Measurements from ENCODE around the gene FMR1NB. TPM values are rescaled to one million over a fixed set of nuclear protein-coding genes. Genes with fewer than 3 reads are reported as not detected.

FMR1NB gene
- total and polyA plus RNA-seq, 9 of the 15 experiments (the other 6 are each of a cell fraction or from before 2014, with no cell fraction given), result 2.3 to 13.2 (median 5.1) TPM

DNA sequence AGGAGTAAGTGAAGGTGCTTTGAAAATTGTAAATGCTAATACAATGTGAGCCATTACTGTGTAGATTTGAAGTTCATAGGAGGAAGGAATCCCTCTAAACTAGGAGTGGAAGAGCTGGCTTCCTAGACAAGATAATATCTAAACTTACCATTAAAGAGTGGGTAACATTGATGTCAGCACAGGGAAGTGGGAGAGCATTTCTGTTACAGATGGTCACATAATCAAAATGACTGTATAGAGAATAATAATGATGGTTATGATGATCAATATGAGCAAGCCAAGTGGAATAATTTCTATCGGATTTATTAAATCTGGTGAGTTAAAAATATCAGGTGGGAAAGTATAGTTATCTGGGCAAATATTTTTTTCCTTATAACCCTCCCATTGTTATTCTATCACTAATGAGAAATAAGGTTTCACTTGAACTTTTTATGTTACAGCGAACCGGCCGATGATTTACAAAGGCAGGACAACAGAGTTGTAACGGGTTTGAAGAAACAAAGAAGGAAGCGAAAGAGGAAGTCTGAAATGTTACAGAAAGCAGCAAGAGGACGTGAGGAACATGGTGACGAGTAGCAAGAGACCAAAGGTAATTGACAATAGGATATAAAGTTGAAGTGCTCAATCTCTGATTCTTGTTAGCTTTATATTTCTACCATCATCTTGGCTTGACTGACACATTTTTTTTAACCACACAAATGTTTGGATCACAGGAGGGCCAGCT is 43.5 kb downstream of the FMR1NB start:
- H3K27ac ChIP-seq (ENCODE audit: extremely low read depth, low read depth, low read length), result no peak overlapping the region
- no peak overlapping the region for H3K9ac ChIP-seq (ENCODE audit: insufficient read depth in 1 of 2, low read depth in 2 of 2, low read length in 2 of 2)
- no peak overlapping the region for H2AFZ ChIP-seq (ENCODE audit: low read depth, low read length)
- H3K4me2 ChIP-seq (ENCODE audit: insufficient read depth, low read length), result no peak overlapping the region
- in situ Hi-C loops (cut with MboI), result no loop called here
- FAIRE-seq (no peak), DNase-seq (ENCODE audit: extremely low read depth in 1 of 4, low spot score in 3 of 4) (no peak), ATAC-seq (no peak)
- ChIA-PET CTCF (ENCODE audit: low intra/inter-chr PET ratio) (no interaction called here), POLR2A (no interaction called here)
- no peaks in the 10 kb centered on the region for H3K9me3 ChIP-seq (replicated peaks; ENCODE audit: control insufficient read depth, insufficient read depth, low read depth, low read length)
- WGBS (ENCODE audit: insufficient coverage, low coverage, missing lambda C conversion rate), result 2% methylated on average over 8 of the region's 8 CpGs
- intact Hi-C loops (cut with micrococcal nuclease), result no loop called here
- H3K36me3 ChIP-seq (ENCODE audit: control insufficient read depth, insufficient read depth, low read length), result no peaks in the 10 kb centered on the region
- no peaks in the 10 kb centered on the region for H3K27me3 ChIP-seq (ENCODE audit: control insufficient read depth in 2 of 2, insufficient read depth in 2 of 2, low read length in 2 of 2)
- no peak overlapping the region for H3K4me3 ChIP-seq
- no TSS peak for BruUV-seq (replicated peaks)
- no peaks in the 10 kb centered on the region for H3K79me2 ChIP-seq (ENCODE audit: control insufficient read depth, insufficient read depth, low read length)
- no peaks in the 10 kb centered on the region for H3K9me1 ChIP-seq (ENCODE audit: control insufficient read depth, insufficient read depth, low read length)
- no peaks in the 10 kb centered on the region for H3K4me1 ChIP-seq (replicated peaks in 1 of 2; ENCODE audit: control insufficient read depth in 2 of 2, insufficient read depth in 2 of 2, low read length in 2 of 2)
- TF ChIP-seq, protein P1, sequence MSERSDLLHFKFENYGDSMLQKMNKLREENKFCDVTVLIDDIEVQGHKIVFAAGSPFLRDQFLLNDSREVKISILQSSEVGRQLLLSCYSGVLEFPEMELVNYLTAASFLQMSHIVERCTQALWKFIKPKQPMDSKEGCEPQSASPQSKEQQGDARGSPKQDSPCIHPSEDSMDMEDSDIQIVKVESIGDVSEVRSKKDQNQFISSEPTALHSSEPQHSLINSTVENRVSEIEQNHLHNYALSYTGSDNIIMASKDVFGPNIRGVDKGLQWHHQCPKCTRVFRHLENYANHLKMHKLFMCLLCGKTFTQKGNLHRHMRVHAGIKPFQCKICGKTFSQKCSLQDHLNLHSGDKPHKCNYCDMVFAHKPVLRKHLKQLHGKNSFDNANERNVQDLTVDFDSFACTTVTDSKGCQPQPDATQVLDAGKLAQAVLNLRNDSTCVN (CRISPR knock-in tag; IDR thresholded peaks at IDR 0.05), result no peak
- TF ChIP-seq CEBPB (tag; IDR thresholded peaks at IDR 0.05) (no peak), ZNF764 (CRISPR knock-in tag; IDR thresholded peaks at IDR 0.05; ENCODE audit: low read depth) (no peak), SIX5 (IDR thresholded peaks at IDR 0.05; ENCODE audit: borderline replicate concordance in 1 of 2, insufficient read depth in 1 of 2, low read depth in 1 of 2, low read length in 2 of 2) (no peak), ILF3 (IDR thresholded peaks at IDR 0.05; ENCODE audit: borderline replicate concordance) (no peak), FOXA1 (IDR thresholded peaks at IDR 0.05; ENCODE audit: borderline replicate concordance) (no peak), GATAD2B (IDR thresholded peaks at IDR 0.05; ENCODE audit: borderline replicate concordance) (no peak), TGIF2 (CRISPR knock-in tag; IDR thresholded peaks at IDR 0.05) (no peak), MAFF (IDR thresholded peaks at IDR 0.05; ENCODE audit: low read length) (no peak), ZKSCAN3 (CRISPR knock-in tag; IDR thresholded peaks at IDR 0.05) (no peak), ETV6 (IDR thresholded peaks at IDR 0.05; ENCODE audit: borderline replicate concordance in 1 of 2, low read depth in 2 of 2, low read length in 1 of 2) (no peak), ETV6 (CRISPR knock-in tag; IDR thresholded peaks at IDR 0.05; ENCODE audit: borderline replicate concordance) (no peak), RBFOX2 (IDR thresholded peaks at IDR 0.05; ENCODE audit: low read depth, low read length) (no peak), NFE2L1 (tag; IDR thresholded peaks at IDR 0.05; ENCODE audit: borderline replicate concordance, low read depth) (no peak), CREM (IDR thresholded peaks at IDR 0.05; ENCODE audit: low read depth) (no peak), U2AF1 (optimal IDR thresholded peaks at IDR 0.05; ENCODE audit: low read depth, low read length) (no peak), CHD1 (IDR thresholded peaks at IDR 0.05; ENCODE audit: low read length) (no peak)
- TF ChIP-seq, protein P2, sequence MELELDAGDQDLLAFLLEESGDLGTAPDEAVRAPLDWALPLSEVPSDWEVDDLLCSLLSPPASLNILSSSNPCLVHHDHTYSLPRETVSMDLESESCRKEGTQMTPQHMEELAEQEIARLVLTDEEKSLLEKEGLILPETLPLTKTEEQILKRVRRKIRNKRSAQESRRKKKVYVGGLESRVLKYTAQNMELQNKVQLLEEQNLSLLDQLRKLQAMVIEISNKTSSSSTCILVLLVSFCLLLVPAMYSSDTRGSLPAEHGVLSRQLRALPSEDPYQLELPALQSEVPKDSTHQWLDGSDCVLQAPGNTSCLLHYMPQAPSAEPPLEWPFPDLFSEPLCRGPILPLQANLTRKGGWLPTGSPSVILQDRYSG (tag; conservative IDR thresholded peaks at IDR 0.05; ENCODE audit: low read depth), result no peak
- no peaks in the 10 kb centered on the region for H4K20me1 ChIP-seq (replicated peaks; ENCODE audit: control insufficient read depth, insufficient read depth, low read length)
